ENCODE results near the gene SAMD1. TPM values are rescaled to one million over a fixed set of nuclear protein-coding genes. Genes with fewer than 3 reads are reported as not detected.

SAMD1 gene
- total and polyA plus RNA-seq, 9 of the 15 experiments (the other 6 are each of a cell fraction or from before 2014, with no cell fraction given), result 2.9 to 96.0 (median 43.5) TPM

- H3K9ac ChIP-seq (ENCODE audit: insufficient read depth in 1 of 2, low read depth in 2 of 2, low read length in 2 of 2), result peak overlapping the region in 1 of 2 experiments; percentile 15; a peak in 1 of 4 replicates
- FAIRE-seq, result no peak
- intact Hi-C loops (cut with micrococcal nuclease), result no loop called here
Measured at GRCh38 chr19:14114439-14114838, 23.9 kb upstream of the SAMD1 start.

More at GRCh38 chr19:14114439-14114838, 23.9 kb upstream of the SAMD1 start:
- Histone ChIP-seq H3K4me3 (no peak overlapping the region), H3K36me3 (ENCODE audit: control insufficient read depth, insufficient read depth, low read length) (peaks cover 2% of the 10 kb centered on the region; the same call in 2 of the 3 replicates), H3K9me1 (ENCODE audit: control insufficient read depth, insufficient read depth, low read length) (peaks cover 4% of the 10 kb centered on the region), H4K20me1 (replicated peaks; ENCODE audit: control insufficient read depth, insufficient read depth, low read length) (no peaks in the 10 kb centered on the region), H3K27me3 (ENCODE audit: control insufficient read depth in 2 of 2, insufficient read depth in 2 of 2, low read length in 2 of 2) (no peaks in the 10 kb centered on the region), H2AFZ (ENCODE audit: low read depth, low read length) (0 out of 2 replicates have a peak overlapping the region, but pooled peaks have one; percentile 30), H3K4me2 (ENCODE audit: insufficient read depth, low read length) (peak overlapping the region; percentile 75), H3K79me2 (ENCODE audit: control insufficient read depth, insufficient read depth, low read length) (peaks cover 24% of the 10 kb centered on the region), H3K4me1 (replicated peaks in 1 of 2; ENCODE audit: control insufficient read depth in 2 of 2, insufficient read depth in 2 of 2, low read length in 2 of 2) (peaks cover 44 to 62% of the 10 kb centered on the region in 2 experiments; a peak in 4 of 5 replicates), H3K27ac (ENCODE audit: extremely low read depth, low read depth, low read length) (no peak overlapping the region), H3K9me3 (replicated peaks; ENCODE audit: control insufficient read depth, insufficient read depth, low read depth, low read length) (no peaks in the 10 kb centered on the region)
- BruUV-seq (replicated peaks), result no TSS peak
- in situ Hi-C loops (cut with MboI), result no loop called here
- CTCF ChIA-PET (ENCODE audit: low intra/inter-chr PET ratio), result interaction anchor here (2.8 kb wide), 1 partner anchor 234 kb away, joined by 12 read pairs; no protein-coding TSS in a partner anchor
- ATAC-seq (no peak), DNase-seq (ENCODE audit: extremely low read depth in 1 of 4, low spot score in 3 of 4) (no peak)
- WGBS (ENCODE audit: insufficient coverage, low coverage, missing lambda C conversion rate), result 73% methylated on average over 7 of the region's 7 CpGs
- TF ChIP-seq PPARD (CRISPR knock-in tag; IDR thresholded peaks at IDR 0.05) (no peak), ZNF639 (CRISPR knock-in tag; conservative IDR thresholded peaks at IDR 0.05 in 1 of 2, IDR thresholded peaks at IDR 0.05 in 1 of 2) (0 out of 4 replicates have a peak, but pooled peaks of 1 of the 2 experiments have one; percentile 5), ZNF143 (CRISPR knock-in tag; IDR thresholded peaks at IDR 0.05) (no peak), MIER1 (IDR thresholded peaks at IDR 0.05; ENCODE audit: low read depth) (no peak), SP1 (CRISPR knock-in tag; IDR thresholded peaks at IDR 0.05) (peak; percentile 4; the same call in 1 of the 2 replicates), CXXC5 (CRISPR knock-in tag; IDR thresholded peaks at IDR 0.05) (0 out of 2 replicates have a peak, but pooled peaks have one; percentile 4), TAL1 (IDR thresholded peaks at IDR 0.05) (no peak), ZNF282 (CRISPR knock-in tag; IDR thresholded peaks at IDR 0.05) (0 out of 2 replicates have a peak, but pooled peaks have one; percentile 58)
- POLR2A ChIA-PET, result interaction anchor here (0.6 to 1.8 kb wide), 3 partner anchors 20 to 268 kb away, joined by 3 to 5 read pairs (median 3); no protein-coding TSS in a partner anchor
